ENCODE results near the gene AGRP.
"Not testable (repeated sequence)": the region's sequence is repeated elsewhere in the genome, so short reads cannot be mapped to it uniquely, and the experiment has no call there.

The AGRP gene

DNA sequence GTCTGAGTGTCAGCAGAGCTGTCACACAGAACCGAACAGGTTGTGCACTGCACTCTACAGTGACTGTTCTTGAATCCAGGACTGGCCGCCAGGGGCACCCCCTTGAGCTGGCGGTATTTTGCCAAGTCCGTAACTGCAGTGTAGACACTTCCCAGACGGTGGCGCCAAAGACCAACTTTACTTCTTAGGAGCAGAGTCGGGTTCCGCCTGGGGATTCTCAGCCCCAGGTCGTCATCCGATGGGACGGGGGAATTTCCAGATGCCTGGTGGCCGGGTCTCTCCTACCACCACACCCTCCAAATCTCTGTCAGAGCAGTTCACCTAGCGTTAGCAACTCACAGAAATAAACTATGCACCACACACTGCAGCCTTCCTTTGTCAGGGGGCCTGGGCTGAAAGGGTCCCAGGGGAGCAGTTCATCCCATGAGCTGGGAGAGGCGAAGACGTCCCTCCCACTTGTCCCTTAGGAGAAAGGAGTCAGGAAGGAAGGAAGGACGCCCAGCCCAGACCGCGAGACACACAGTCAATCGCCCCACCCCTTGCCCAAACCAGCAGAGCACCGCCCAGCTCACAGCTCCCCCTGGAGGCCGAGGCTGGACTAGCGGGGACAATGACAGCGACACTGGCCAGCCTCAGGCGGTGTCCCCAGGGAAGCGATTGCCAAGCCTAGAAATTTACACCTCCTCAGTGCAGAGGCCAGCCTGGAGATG lies 37.9 kb upstream of the AGRP start:
- Histone ChIP-seq H3K27me3 (ENCODE audit: control insufficient read depth in 2 of 2, insufficient read depth in 2 of 2, low read length in 2 of 2) (no peaks in the 10 kb centered on the region), H3K27ac (ENCODE audit: low read depth in 2 of 2, low read length in 2 of 2) (peak overlapping the region; percentile 91 to 98), H3K4me1 (ENCODE audit: control insufficient read depth in 2 of 2, insufficient read depth in 2 of 2, low read length in 2 of 2) (peaks cover 0 to 10% of the 10 kb centered on the region in 2 donors), H3K9me3 (ENCODE audit: control insufficient read depth in 2 of 2, low read length in 2 of 2) (peaks cover 0 to 2% of the 10 kb centered on the region in 2 donors), H3K9ac (ENCODE audit: low read depth in 1 of 2, low read length in 2 of 2) (peak overlapping the region; percentile 67 to 91), H3K4me3 (ENCODE audit: low read length in 2 of 2) (peak overlapping the region; percentile 72 to 90), H3K36me3 (ENCODE audit: control insufficient read depth in 2 of 2, insufficient read depth in 2 of 2, low read length in 2 of 2) (no peaks in the 10 kb centered on the region)

DNA sequence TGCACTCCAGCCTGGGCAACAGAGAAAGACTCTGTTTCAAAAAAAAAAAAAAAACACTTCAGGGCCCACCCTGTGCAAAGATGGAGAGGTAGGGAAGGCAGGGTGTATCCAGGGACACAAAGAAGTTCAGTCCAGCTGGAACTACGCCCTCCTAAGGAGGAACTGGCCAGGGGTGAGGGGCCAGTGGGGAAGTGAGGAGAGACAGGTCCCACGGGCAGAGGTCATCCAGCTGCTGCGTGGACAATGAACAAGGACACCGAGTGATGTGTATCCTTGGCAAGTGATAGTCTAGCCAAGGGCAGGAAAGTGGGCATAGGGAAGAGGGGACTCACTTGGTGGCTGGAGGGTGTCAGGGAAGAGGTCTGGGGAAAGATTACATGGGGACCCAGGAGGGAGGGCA lies 35.9 kb upstream of the AGRP start:
- no peaks in the 10 kb centered on the region for H3K27me3 ChIP-seq (ENCODE audit: control insufficient read depth in 2 of 2, insufficient read depth in 2 of 2, low read length in 2 of 2)
- H3K36me3 ChIP-seq (ENCODE audit: control insufficient read depth in 2 of 2, insufficient read depth in 2 of 2, low read length in 2 of 2): no peaks in the 10 kb centered on the region
- peak overlapping the region in 1 of 2 donors; percentile 47 for H3K9ac ChIP-seq (ENCODE audit: low read depth in 1 of 2, low read length in 2 of 2)
- H3K4me1 ChIP-seq (ENCODE audit: control insufficient read depth in 2 of 2, insufficient read depth in 2 of 2, low read length in 2 of 2): peaks cover 0 to 10% of the 10 kb centered on the region in 2 donors
- no peaks in the 10 kb centered on the region for H3K9me3 ChIP-seq (ENCODE audit: control insufficient read depth in 2 of 2, low read length in 2 of 2)
- H3K27ac ChIP-seq (ENCODE audit: low read depth in 2 of 2, low read length in 2 of 2): peak overlapping the region in 1 of 2 donors; percentile 74
- no peak overlapping the region for H3K4me3 ChIP-seq (ENCODE audit: low read length in 2 of 2)

DNA sequence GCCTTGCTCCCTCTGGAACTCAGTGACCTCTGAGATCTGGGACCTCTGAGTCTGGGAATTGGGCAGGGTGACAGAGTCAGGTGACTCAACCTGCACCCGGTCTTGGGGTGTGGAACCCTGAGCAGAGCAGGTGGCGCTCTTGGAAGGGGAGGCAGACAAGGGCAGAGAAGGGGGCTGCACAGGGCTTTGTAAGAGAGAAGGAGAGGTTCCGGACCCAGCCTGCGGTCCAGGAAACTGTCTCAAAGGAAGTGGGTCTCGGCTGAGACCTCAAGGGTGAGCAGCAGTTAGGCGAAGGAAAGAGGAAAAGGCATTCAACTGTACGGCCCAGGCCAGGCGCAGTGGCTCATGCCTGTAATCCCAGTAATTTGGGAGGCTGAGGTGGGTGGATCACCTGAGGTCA lies 35.3 kb upstream of the AGRP start:
- Histone ChIP-seq H3K9ac (ENCODE audit: low read depth in 1 of 2, low read length in 2 of 2) (peak overlapping the region in 1 of 2 donors; percentile 47), H3K27ac (ENCODE audit: low read depth in 2 of 2, low read length in 2 of 2) (peak overlapping the region; percentile 25 to 74), H3K4me1 (ENCODE audit: control insufficient read depth in 2 of 2, insufficient read depth in 2 of 2, low read length in 2 of 2) (peaks cover 0 to 10% of the 10 kb centered on the region in 2 donors), H3K4me3 (ENCODE audit: low read length in 2 of 2) (peak overlapping the region in 1 of 2 donors; percentile 37), H3K27me3 (ENCODE audit: control insufficient read depth in 2 of 2, insufficient read depth in 2 of 2, low read length in 2 of 2) (no peaks in the 10 kb centered on the region), H3K36me3 (ENCODE audit: control insufficient read depth in 2 of 2, insufficient read depth in 2 of 2, low read length in 2 of 2) (no peaks in the 10 kb centered on the region), H3K9me3 (ENCODE audit: control insufficient read depth in 2 of 2, low read length in 2 of 2) (no peaks in the 10 kb centered on the region)

GRCh38 chr16:67517661-67518423 lies 34.5 kb upstream of the AGRP start:
- H3K27me3 ChIP-seq (ENCODE audit: control insufficient read depth in 2 of 2, insufficient read depth in 2 of 2, low read length in 2 of 2): no peaks in the 10 kb centered on the region
- no peak overlapping the region for H3K4me3 ChIP-seq (ENCODE audit: low read length in 2 of 2)
- peak overlapping the region in 1 of 2 donors; percentile 5 for H3K9ac ChIP-seq (ENCODE audit: low read depth in 1 of 2, low read length in 2 of 2)
- peak overlapping the region; percentile 25 to 74 for H3K27ac ChIP-seq (ENCODE audit: low read depth in 2 of 2, low read length in 2 of 2)
- peaks cover 0 to 10% of the 10 kb centered on the region in 2 donors for H3K4me1 ChIP-seq (ENCODE audit: control insufficient read depth in 2 of 2, insufficient read depth in 2 of 2, low read length in 2 of 2)
- no peaks in the 10 kb centered on the region for H3K9me3 ChIP-seq (ENCODE audit: control insufficient read depth in 2 of 2, low read length in 2 of 2)
- H3K36me3 ChIP-seq (ENCODE audit: control insufficient read depth in 2 of 2, insufficient read depth in 2 of 2, low read length in 2 of 2): no peaks in the 10 kb centered on the region

DNA sequence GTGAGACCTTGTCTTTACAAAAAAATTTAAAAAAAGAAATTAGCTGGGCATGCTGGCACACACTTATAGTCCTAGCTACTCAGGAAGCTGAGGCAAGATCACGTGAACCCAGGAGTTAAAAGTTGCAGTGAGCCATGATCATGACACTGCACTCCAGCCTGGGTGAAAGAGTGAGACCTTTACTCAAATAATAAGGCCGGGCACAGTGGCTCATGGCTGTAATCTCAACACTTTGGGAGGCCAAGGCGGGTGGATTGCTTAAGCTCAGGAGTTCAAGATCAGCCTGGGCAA lies 33.8 kb upstream of the AGRP start:
- Histone ChIP-seq H3K4me3 (ENCODE audit: low read length in 2 of 2) (no peak overlapping the region), H3K4me1 (ENCODE audit: control insufficient read depth in 2 of 2, insufficient read depth in 2 of 2, low read length in 2 of 2) (peaks cover 0 to 10% of the 10 kb centered on the region in 2 donors), H3K36me3 (ENCODE audit: control insufficient read depth in 2 of 2, insufficient read depth in 2 of 2, low read length in 2 of 2) (no peaks in the 10 kb centered on the region), H3K9me3 (ENCODE audit: control insufficient read depth in 2 of 2, low read length in 2 of 2) (no peaks in the 10 kb centered on the region), H3K27ac (ENCODE audit: low read depth in 2 of 2, low read length in 2 of 2) (peak overlapping the region in 1 of 2 donors; percentile 10), H3K9ac (ENCODE audit: low read depth in 1 of 2, low read length in 2 of 2) (no peak overlapping the region), H3K27me3 (ENCODE audit: control insufficient read depth in 2 of 2, insufficient read depth in 2 of 2, low read length in 2 of 2) (no peaks in the 10 kb centered on the region)

- Histone ChIP-seq H3K36me3 (ENCODE audit: control insufficient read depth in 2 of 2, insufficient read depth in 2 of 2, low read length in 2 of 2) (no peaks in the 10 kb centered on the region), H3K9me3 (ENCODE audit: control insufficient read depth in 2 of 2, low read length in 2 of 2) (no peaks in the 10 kb centered on the region), H3K4me1 (ENCODE audit: control insufficient read depth in 2 of 2, insufficient read depth in 2 of 2, low read length in 2 of 2) (peaks cover 0 to 10% of the 10 kb centered on the region in 2 donors), H3K4me3 (ENCODE audit: low read length in 2 of 2) (no peak overlapping the region), H3K9ac (ENCODE audit: low read depth in 1 of 2, low read length in 2 of 2) (no peak overlapping the region), H3K27me3 (ENCODE audit: control insufficient read depth in 2 of 2, insufficient read depth in 2 of 2, low read length in 2 of 2) (no peaks in the 10 kb centered on the region), H3K27ac (ENCODE audit: low read depth in 2 of 2, low read length in 2 of 2) (peak overlapping the region in 1 of 2 donors; percentile 10)
These were observed 33.2 kb upstream of the AGRP start for GRCh38 chr16:67516296-67517154.

- peaks cover 0 to 2% of the 10 kb centered on the region in 2 donors for H3K4me1 ChIP-seq (ENCODE audit: control insufficient read depth in 2 of 2, insufficient read depth in 2 of 2, low read length in 2 of 2)
- no peaks in the 10 kb centered on the region for H3K36me3 ChIP-seq (ENCODE audit: control insufficient read depth in 2 of 2, insufficient read depth in 2 of 2, low read length in 2 of 2)
- no peak overlapping the region for H3K27ac ChIP-seq (ENCODE audit: low read depth in 2 of 2, low read length in 2 of 2)
- no peak overlapping the region for H3K9ac ChIP-seq (ENCODE audit: low read depth in 1 of 2, low read length in 2 of 2)
- no peak overlapping the region for H3K4me3 ChIP-seq (ENCODE audit: low read length in 2 of 2)
- no peaks in the 10 kb centered on the region for H3K27me3 ChIP-seq (ENCODE audit: control insufficient read depth in 2 of 2, insufficient read depth in 2 of 2, low read length in 2 of 2)
- H3K9me3 ChIP-seq (ENCODE audit: control insufficient read depth in 2 of 2, low read length in 2 of 2): no peaks in the 10 kb centered on the region
These were observed 31.1 kb upstream of the AGRP start for GRCh38 chr16:67514382-67514828.

DNA sequence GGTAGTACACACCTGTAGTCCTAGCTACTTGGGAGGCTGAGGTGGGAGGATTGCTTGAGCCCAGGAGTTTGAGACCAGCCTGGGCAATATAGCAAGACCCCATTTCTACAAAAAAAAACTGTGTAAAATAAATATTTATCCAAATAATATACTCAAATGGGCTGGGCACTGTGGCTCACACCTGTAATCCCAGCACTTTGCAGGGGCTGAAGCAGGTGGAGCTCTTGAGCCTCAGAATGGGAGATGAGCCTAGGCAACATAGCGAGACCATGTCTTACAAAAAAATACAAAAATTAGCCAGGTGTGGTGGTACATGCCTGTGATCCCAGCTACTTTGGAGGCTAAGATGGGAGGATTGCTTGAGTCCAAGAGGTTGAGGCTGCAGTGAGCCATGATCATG lies 30.5 kb upstream of the AGRP start:
- not testable (repeated sequence) for H3K4me3 ChIP-seq (ENCODE audit: low read length in 2 of 2); H3K36me3 ChIP-seq (ENCODE audit: control insufficient read depth in 2 of 2, insufficient read depth in 2 of 2, low read length in 2 of 2); H3K4me1 ChIP-seq (ENCODE audit: control insufficient read depth in 2 of 2, insufficient read depth in 2 of 2, low read length in 2 of 2); H3K27ac ChIP-seq (ENCODE audit: low read depth in 2 of 2, low read length in 2 of 2); H3K9ac ChIP-seq (ENCODE audit: low read depth in 1 of 2, low read length in 2 of 2); H3K27me3 ChIP-seq (ENCODE audit: control insufficient read depth in 2 of 2, insufficient read depth in 2 of 2, low read length in 2 of 2); H3K9me3 ChIP-seq (ENCODE audit: control insufficient read depth in 2 of 2, low read length in 2 of 2)

- Histone ChIP-seq H3K36me3 (ENCODE audit: control insufficient read depth in 2 of 2, insufficient read depth in 2 of 2, low read length in 2 of 2) (no peaks in the 10 kb centered on the region), H3K27me3 (ENCODE audit: control insufficient read depth in 2 of 2, insufficient read depth in 2 of 2, low read length in 2 of 2) (no peaks in the 10 kb centered on the region), H3K9ac (ENCODE audit: low read depth in 1 of 2, low read length in 2 of 2) (no peak overlapping the region), H3K9me3 (ENCODE audit: control insufficient read depth in 2 of 2, low read length in 2 of 2) (no peaks in the 10 kb centered on the region), H3K4me1 (ENCODE audit: control insufficient read depth in 2 of 2, insufficient read depth in 2 of 2, low read length in 2 of 2) (peaks cover 2 to 4% of the 10 kb centered on the region in 2 donors), H3K27ac (ENCODE audit: low read depth in 2 of 2, low read length in 2 of 2) (no peak overlapping the region), H3K4me3 (ENCODE audit: low read length in 2 of 2) (no peak overlapping the region)
These were observed 25.7 kb upstream of the AGRP start for GRCh38 chr16:67509016-67509415.

DNA sequence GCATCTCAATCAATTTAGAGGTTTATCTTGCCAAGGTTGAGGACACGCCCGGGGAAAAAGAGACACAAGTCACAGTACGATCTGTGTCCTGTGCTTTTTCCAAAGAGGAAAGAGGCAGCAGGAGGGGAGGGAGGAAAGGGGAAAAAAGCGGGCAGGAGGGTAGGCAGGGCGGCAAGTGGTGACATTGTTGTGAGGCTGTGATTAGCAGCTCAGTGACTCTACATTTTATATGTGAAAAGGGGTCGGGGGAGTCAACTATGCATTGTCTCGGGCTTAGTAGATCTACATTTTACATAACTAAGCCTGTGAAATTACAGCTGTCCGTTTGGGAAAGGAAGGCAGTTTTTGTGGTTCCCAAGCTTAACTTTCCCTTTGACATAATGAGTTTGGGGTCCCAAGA lies 23.1 kb upstream of the AGRP start:
- Histone ChIP-seq H3K27ac (ENCODE audit: low read depth in 2 of 2, low read length in 2 of 2) (no peak overlapping the region), H3K36me3 (ENCODE audit: control insufficient read depth in 2 of 2, insufficient read depth in 2 of 2, low read length in 2 of 2) (no peaks in the 10 kb centered on the region), H3K27me3 (ENCODE audit: control insufficient read depth in 2 of 2, insufficient read depth in 2 of 2, low read length in 2 of 2) (no peaks in the 10 kb centered on the region), H3K9me3 (ENCODE audit: control insufficient read depth in 2 of 2, low read length in 2 of 2) (no peaks in the 10 kb centered on the region), H3K4me1 (ENCODE audit: control insufficient read depth in 2 of 2, insufficient read depth in 2 of 2, low read length in 2 of 2) (peaks cover 2 to 4% of the 10 kb centered on the region in 2 donors), H3K4me3 (ENCODE audit: low read length in 2 of 2) (no peak overlapping the region), H3K9ac (ENCODE audit: low read depth in 1 of 2, low read length in 2 of 2) (peak overlapping the region in 1 of 2 donors; percentile 14)

Data from mucosa of rectum (tissue), 2 donors.